ENCODE results near the gene EDN3. TPM values are rescaled to one million over a fixed set of nuclear protein-coding genes. Genes with fewer than 3 reads are reported as not detected.
"Not testable (repeated sequence)": the region's sequence is repeated elsewhere in the genome, so short reads cannot be mapped to it uniquely, and the experiment has no call there.

EDN3 gene
- total and polyA plus RNA-seq, 4 donors, result 6.5 to 31.1 (median 8.4) TPM

DNA sequence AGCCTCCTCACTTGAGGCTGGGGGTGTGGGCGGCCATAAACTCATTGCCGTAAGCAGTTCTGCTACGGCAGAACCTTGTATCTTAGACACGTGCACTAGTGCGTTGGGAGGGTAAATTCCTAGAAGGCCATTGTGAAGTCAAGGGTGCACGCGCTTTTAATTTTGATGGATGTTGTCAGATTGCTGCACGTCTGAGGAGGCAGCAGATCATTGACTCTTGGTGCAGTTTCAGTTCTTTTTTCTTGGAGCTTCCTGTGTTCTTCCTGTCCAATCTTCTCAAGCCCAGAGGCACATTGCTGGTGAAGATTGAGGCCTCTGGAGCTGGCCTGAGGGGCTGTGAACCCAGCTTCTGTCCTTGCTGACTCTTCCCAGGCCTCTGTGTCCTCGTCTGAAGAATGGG lies 58.4 kb downstream of the EDN3 start:
- WGBS (ENCODE audit: insufficient coverage), result 100% methylated on average over 1 of the region's 9 CpGs
- not testable (repeated sequence) for H3K27ac ChIP-seq (ENCODE audit: low read depth, low read length); DNase-seq (ENCODE audit: low read depth in 4 of 6, low spot score in 6 of 6); H3K9me3 ChIP-seq (ENCODE audit: control insufficient read depth, insufficient read depth, low read length); H3K4me3 ChIP-seq (ENCODE audit: low read depth, low read length); H3K36me3 ChIP-seq (ENCODE audit: control insufficient read depth, insufficient read depth, low read length)
- Histone ChIP-seq H3K27me3 (ENCODE audit: control insufficient read depth, insufficient read depth, low read length) (peaks cover 13% of the 10 kb centered on the region), H3K4me1 (ENCODE audit: control insufficient read depth, insufficient read depth, low read length) (peaks cover 24% of the 10 kb centered on the region)

DNA sequence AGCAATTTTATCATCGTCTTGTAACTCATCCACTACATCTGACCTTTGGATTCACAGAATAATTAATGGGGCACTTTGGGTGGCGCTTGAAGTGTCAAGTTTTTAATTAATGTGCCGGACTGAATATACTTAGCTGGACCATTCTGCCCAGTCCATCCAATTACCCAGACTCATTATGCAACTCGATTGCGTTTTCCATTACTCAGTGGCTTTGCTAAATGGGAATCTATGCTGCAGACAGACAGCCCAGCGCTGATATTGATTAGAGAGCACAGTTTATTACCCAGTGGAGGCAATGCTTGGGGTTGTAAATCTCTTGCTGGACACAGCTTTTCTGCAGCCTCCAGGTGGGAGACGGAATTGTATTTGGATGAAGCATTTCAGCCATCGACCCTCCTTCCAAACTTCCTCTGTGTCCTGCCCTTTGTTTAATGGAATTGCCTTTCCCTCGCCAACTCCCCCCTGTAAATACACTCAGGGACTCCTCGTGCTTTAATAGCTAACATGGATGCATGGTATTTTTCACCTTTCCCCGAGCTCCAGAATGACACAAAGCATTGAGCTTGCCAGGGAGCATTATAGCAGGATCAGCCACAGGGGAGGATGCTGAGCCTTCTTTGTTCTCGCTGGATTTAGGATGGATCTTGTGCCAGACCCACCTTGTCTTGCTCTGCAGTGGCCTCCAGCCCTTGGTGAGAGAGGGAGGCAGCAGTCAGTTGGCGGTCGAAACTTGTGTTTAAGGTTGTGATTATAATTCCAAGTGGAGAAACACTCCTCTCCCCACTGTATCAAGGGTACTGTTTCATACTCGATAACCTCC lies 59.7 kb downstream of the EDN3 start:
- Histone ChIP-seq H3K27me3 (ENCODE audit: control insufficient read depth, insufficient read depth, low read length) (peaks cover 13% of the 10 kb centered on the region), H3K27ac (ENCODE audit: low read depth, low read length) (no peak overlapping the region), H3K4me1 (ENCODE audit: control insufficient read depth, insufficient read depth, low read length) (peaks cover 31% of the 10 kb centered on the region), H3K9me3 (ENCODE audit: control insufficient read depth, insufficient read depth, low read length) (peaks cover 1% of the 10 kb centered on the region), H3K4me3 (ENCODE audit: low read depth, low read length) (no peak overlapping the region), H3K36me3 (ENCODE audit: control insufficient read depth, insufficient read depth, low read length) (no peaks in the 10 kb centered on the region)
- peak in 2 of 6 donors; percentile 19 to 86 for DNase-seq (ENCODE audit: low read depth in 4 of 6, low spot score in 6 of 6)
- WGBS (ENCODE audit: insufficient coverage), result 23% methylated on average over 5 of the region's 15 CpGs

DNA sequence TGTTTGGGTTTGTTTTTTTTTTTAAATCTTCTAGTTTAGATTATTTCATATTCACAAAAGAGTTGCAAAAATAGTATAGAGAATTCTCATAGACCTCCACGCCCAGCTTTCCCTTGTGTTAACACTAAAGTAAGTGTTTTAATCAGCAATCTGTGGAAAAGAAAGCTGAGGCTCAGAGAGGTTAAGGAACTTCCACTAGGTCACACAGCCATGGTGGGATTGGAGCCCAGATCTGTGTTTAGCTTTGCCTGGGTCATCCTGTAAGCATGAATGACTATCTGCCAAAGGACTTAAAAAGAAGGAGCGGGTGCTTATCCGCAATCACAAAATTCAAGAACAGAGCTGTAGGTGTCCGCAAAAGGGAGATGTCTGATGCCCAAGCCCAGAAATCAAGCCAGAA lies 60.5 kb downstream of the EDN3 start:
- Histone ChIP-seq H3K9me3 (ENCODE audit: control insufficient read depth, insufficient read depth, low read length) (peaks cover 1% of the 10 kb centered on the region), H3K27me3 (ENCODE audit: control insufficient read depth, insufficient read depth, low read length) (peaks cover 13% of the 10 kb centered on the region), H3K36me3 (ENCODE audit: control insufficient read depth, insufficient read depth, low read length) (no peaks in the 10 kb centered on the region), H3K4me1 (ENCODE audit: control insufficient read depth, insufficient read depth, low read length) (peaks cover 34% of the 10 kb centered on the region), H3K4me3 (ENCODE audit: low read depth, low read length) (no peak overlapping the region), H3K27ac (ENCODE audit: low read depth, low read length) (no peak overlapping the region)
- DNase-seq (ENCODE audit: low read depth in 4 of 6, low spot score in 6 of 6), result no peak
- 94% methylated on average over 3 of the region's 4 CpGs for WGBS (ENCODE audit: insufficient coverage)

DNA sequence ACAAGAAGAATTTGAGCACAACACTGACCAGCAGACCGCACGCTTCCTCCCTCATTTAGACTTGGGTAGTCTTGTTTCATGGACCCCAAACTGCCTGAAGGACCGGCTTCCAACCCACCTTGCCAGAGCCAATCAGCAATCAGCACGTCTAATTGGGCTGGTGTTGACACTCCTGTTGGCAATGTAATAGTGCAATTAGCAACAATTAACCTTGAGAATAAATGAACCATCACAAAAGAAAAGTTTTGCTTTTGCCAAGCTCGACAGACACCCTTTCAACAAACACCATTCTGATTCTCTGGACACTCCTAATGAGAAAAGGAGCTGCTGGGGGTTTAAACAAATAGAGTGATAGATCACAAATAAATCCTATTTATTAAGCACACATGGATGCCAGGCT lies 61.0 kb downstream of the EDN3 start:
- Histone ChIP-seq H3K4me1 (ENCODE audit: control insufficient read depth, insufficient read depth, low read length) (peaks cover 29% of the 10 kb centered on the region), H3K36me3 (ENCODE audit: control insufficient read depth, insufficient read depth, low read length) (no peaks in the 10 kb centered on the region), H3K4me3 (ENCODE audit: low read depth, low read length) (no peak overlapping the region), H3K27me3 (ENCODE audit: control insufficient read depth, insufficient read depth, low read length) (peaks cover 13% of the 10 kb centered on the region), H3K9me3 (ENCODE audit: control insufficient read depth, insufficient read depth, low read length) (peaks cover 1% of the 10 kb centered on the region), H3K27ac (ENCODE audit: low read depth, low read length) (no peak overlapping the region)
- WGBS (ENCODE audit: insufficient coverage), result 63% methylated on average over 2 of the region's 5 CpGs
- peak in 2 of 6 donors; percentile 68 to 70 for DNase-seq (ENCODE audit: low read depth in 4 of 6, low spot score in 6 of 6)

DNA sequence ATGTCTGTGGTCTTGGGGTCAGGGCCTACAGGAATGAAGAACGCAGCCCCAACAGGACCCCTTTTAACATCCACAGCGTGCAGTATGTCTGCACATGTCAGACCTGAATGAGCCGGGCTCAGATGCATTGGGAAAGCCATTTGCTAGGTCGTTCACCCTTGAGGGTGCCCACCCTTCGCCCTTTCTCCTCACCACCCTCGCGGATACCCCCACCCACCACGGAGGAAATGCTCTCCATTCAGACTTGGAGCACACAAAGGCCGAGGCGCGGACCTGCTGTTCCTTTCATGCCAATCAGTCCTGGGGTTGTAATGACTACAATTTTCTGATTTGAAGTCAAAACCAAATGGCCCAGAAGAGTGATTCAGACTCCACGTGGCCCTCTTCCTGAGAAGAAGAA lies 62.7 kb downstream of the EDN3 start:
- H3K4me3 ChIP-seq (ENCODE audit: low read depth, low read length), result no peak overlapping the region
- H3K27ac ChIP-seq (ENCODE audit: low read depth, low read length), result no peak overlapping the region
- WGBS (ENCODE audit: insufficient coverage), result 39% methylated on average over 12 of the region's 12 CpGs
- H3K36me3 ChIP-seq (ENCODE audit: control insufficient read depth, insufficient read depth, low read length), result no peaks in the 10 kb centered on the region
- H3K9me3 ChIP-seq (ENCODE audit: control insufficient read depth, insufficient read depth, low read length), result no peaks in the 10 kb centered on the region
- no peak for DNase-seq (ENCODE audit: low read depth in 4 of 6, low spot score in 6 of 6)
- H3K27me3 ChIP-seq (ENCODE audit: control insufficient read depth, insufficient read depth, low read length), result peaks cover 13% of the 10 kb centered on the region
- H3K4me1 ChIP-seq (ENCODE audit: control insufficient read depth, insufficient read depth, low read length), result peaks cover 23% of the 10 kb centered on the region

DNA sequence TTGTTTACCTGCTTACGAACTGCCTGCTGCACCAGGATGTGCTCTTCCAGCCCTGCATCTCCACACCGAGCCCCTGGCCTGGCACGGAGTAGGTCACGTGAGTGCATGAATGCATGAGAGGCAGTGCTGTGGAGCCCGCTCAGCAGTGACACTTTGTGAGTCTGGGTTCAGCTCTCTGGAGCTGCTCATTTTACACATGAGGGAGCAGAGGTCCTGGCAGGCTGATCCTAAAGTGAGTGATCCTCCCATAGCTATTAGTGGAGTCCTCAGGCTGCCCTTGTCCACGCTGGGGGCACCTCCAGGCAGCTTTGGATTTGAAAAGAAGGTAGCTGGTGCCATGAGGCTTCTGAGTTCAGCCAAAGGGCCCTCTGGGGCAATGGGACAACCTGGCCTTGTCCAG lies 64.2 kb downstream of the EDN3 start:
- Histone ChIP-seq H3K4me3 (ENCODE audit: low read depth, low read length) (no peak overlapping the region), H3K27ac (ENCODE audit: low read depth, low read length) (no peak overlapping the region), H3K36me3 (ENCODE audit: control insufficient read depth, insufficient read depth, low read length) (no peaks in the 10 kb centered on the region), H3K4me1 (ENCODE audit: control insufficient read depth, insufficient read depth, low read length) (peaks cover 22% of the 10 kb centered on the region), H3K9me3 (ENCODE audit: control insufficient read depth, insufficient read depth, low read length) (no peaks in the 10 kb centered on the region), H3K27me3 (ENCODE audit: control insufficient read depth, insufficient read depth, low read length) (peaks cover 17% of the 10 kb centered on the region)
- DNase-seq (ENCODE audit: low read depth in 4 of 6, low spot score in 6 of 6), result no peak
- 73% methylated on average over 6 of the region's 6 CpGs for WGBS (ENCODE audit: insufficient coverage)

DNA sequence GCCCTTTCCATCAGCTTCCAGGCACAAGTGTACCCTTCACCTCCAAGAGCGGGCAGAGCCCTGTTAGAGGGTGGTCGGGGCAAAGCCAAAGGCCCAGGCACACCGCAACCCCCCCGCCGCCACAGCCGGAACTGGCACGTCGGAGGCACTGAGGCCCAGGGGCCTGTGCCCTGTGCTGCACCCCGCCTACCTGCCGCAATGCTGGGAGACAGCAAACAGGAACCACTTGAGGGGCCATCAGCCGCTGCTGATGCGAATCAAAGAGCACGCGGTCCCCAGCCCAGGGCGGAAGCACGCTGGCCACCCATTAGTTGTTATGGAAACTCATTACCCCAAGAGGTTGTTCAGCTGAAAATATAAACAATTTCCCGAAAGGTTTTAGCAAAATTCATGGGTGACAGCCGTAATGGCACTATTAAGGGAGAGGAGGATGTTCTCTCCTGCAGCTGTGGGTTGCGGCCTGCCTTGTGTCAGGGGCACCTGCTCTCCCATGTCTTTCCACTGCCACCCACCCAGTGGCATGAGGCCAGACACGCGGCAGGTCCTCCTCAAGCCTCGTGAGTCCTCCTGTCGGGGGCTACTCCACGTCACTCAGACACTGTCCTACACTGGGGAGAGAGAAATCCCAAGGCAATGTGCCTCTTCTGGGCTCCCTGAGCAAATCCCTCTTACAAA lies 65.3 kb downstream of the EDN3 start:
- no peaks in the 10 kb centered on the region for H3K9me3 ChIP-seq (ENCODE audit: control insufficient read depth, insufficient read depth, low read length)
- no peak for DNase-seq (ENCODE audit: low read depth in 4 of 6, low spot score in 6 of 6)
- H3K4me3 ChIP-seq (ENCODE audit: low read depth, low read length), result no peak overlapping the region
- 90% methylated on average over 16 of the region's 24 CpGs for WGBS (ENCODE audit: insufficient coverage)
- H3K27ac ChIP-seq (ENCODE audit: low read depth, low read length), result no peak overlapping the region
- H3K36me3 ChIP-seq (ENCODE audit: control insufficient read depth, insufficient read depth, low read length), result no peaks in the 10 kb centered on the region
- peaks cover 13% of the 10 kb centered on the region for H3K27me3 ChIP-seq (ENCODE audit: control insufficient read depth, insufficient read depth, low read length)
- H3K4me1 ChIP-seq (ENCODE audit: control insufficient read depth, insufficient read depth, low read length), result peaks cover 14% of the 10 kb centered on the region

DNA sequence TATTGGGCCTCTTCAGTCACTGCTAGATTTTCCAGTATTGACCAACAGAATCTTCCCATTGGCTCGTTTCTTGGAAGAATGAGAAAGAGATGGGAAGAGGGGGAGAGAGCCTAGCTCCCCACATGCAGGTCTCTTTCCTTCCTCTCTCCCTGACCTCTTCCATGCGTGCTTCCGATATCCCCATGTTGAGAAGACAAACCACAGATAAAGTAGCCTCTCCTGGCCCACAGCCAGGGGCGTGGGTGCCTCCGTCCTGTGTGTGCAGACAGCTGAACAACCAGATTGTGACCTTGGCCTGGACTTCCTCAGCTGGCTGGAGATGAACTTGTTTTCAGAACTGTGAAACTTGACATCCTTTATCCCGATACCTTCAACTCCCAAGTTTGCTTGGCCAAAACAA lies 71.0 kb downstream of the EDN3 start:
- Histone ChIP-seq H3K4me1 (ENCODE audit: control insufficient read depth, insufficient read depth, low read length) (peaks cover 6% of the 10 kb centered on the region), H3K4me3 (ENCODE audit: low read depth, low read length) (no peak overlapping the region), H3K36me3 (ENCODE audit: control insufficient read depth, insufficient read depth, low read length) (no peaks in the 10 kb centered on the region), H3K9me3 (ENCODE audit: control insufficient read depth, insufficient read depth, low read length) (no peaks in the 10 kb centered on the region), H3K27ac (ENCODE audit: low read depth, low read length) (no peak overlapping the region), H3K27me3 (ENCODE audit: control insufficient read depth, insufficient read depth, low read length) (peaks cover 3% of the 10 kb centered on the region)
- DNase-seq (ENCODE audit: low read depth in 4 of 6, low spot score in 6 of 6), result no peak
- WGBS (ENCODE audit: insufficient coverage), result 83% methylated on average over 5 of the region's 6 CpGs

DNA sequence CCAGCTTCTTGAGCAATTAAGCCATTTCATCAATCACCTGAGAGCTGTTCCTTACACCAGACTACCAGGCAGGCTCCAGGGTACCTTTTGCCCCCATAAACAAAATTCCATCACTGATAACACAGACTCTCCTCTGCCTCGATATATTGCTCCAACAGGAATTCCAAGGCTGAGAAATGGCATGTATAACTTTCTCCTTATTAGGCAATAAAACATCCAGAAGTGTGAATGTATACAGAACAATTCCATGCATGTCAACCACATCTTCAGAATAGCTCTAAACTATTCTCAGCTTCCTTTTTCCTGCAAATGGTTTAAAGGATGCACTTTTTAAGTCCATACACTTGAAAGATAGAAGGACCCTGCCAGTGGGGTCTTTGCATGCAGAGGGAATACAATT lies 73.8 kb downstream of the EDN3 start:
- Histone ChIP-seq H3K27ac (ENCODE audit: low read depth, low read length) (no peak overlapping the region), H3K4me3 (ENCODE audit: low read depth, low read length) (no peak overlapping the region), H3K36me3 (ENCODE audit: control insufficient read depth, insufficient read depth, low read length) (no peaks in the 10 kb centered on the region), H3K4me1 (ENCODE audit: control insufficient read depth, insufficient read depth, low read length) (peaks cover 8% of the 10 kb centered on the region), H3K9me3 (ENCODE audit: control insufficient read depth, insufficient read depth, low read length) (no peaks in the 10 kb centered on the region), H3K27me3 (ENCODE audit: control insufficient read depth, insufficient read depth, low read length) (no peaks in the 10 kb centered on the region)
- WGBS (ENCODE audit: insufficient coverage), result no CpG with 5 or more reads among the region's 1 CpG
- peak in 1 of 6 donors; percentile 21 for DNase-seq (ENCODE audit: low read depth in 4 of 6, low spot score in 6 of 6)

DNA sequence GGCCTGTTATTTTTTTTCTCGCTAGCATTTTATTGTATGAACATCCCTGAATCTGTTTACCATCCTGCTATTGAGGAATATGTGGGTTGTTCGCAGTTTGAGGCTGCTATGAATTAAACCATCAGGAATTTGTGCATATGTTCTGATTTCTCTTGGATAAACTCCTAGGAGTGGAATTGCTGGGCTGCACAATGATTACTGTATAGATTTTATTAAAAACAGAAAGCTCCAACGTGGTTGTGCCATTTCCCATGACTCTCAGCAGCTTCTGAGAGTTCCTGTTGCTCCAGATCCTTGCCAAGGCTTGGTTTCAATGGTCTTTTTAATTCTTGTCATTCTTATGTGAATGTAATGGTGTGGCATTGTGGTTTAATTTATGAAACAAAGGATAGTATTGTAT lies 75.1 kb downstream of the EDN3 start:
- no peaks in the 10 kb centered on the region for H3K9me3 ChIP-seq (ENCODE audit: control insufficient read depth, insufficient read depth, low read length)
- no peaks in the 10 kb centered on the region for H3K36me3 ChIP-seq (ENCODE audit: control insufficient read depth, insufficient read depth, low read length)
- no peak overlapping the region for H3K4me3 ChIP-seq (ENCODE audit: low read depth, low read length)
- no peaks in the 10 kb centered on the region for H3K27me3 ChIP-seq (ENCODE audit: control insufficient read depth, insufficient read depth, low read length)
- peaks cover 8% of the 10 kb centered on the region for H3K4me1 ChIP-seq (ENCODE audit: control insufficient read depth, insufficient read depth, low read length)
- no peak overlapping the region for H3K27ac ChIP-seq (ENCODE audit: low read depth, low read length)
- 100% methylated on average over 1 of the region's 3 CpGs for WGBS (ENCODE audit: insufficient coverage)
- DNase-seq (ENCODE audit: low read depth in 4 of 6, low spot score in 6 of 6), result no peak
